NCI-H524 treated with DMSO at 0.1 percent for 48 hours (cell line): Measurements from ENCODE around the gene FRMPD4.
"Not testable (repeated sequence)": the region's sequence is repeated elsewhere in the genome, so short reads cannot be mapped to it uniquely, and the experiment has no call there.

Experiments used
- DNase-seq: peaks from one replicate; lab custom pipeline; 2025; lab: John Stamatoyannopoulos, UW

FRMPD4 gene

GRCh38 chrX:12538096-12538495 is 399.8 kb downstream of the FRMPD4 start:
- DNase-seq, result not testable (repeated sequence)

- DNase-seq, result not testable (repeated sequence)
Measured at GRCh38 chrX:12542251-12542650, 404.0 kb downstream of the FRMPD4 start.

GRCh38 chrX:12548341-12548740 is 410.1 kb downstream of the FRMPD4 start:
- DNase-seq, result no peak

GRCh38 chrX:12548746-12549145 is 410.5 kb downstream of the FRMPD4 start:
- no peak for DNase-seq

- no peak for DNase-seq
Measured at GRCh38 chrX:12554206-12554605, 415.9 kb downstream of the FRMPD4 start.

- no peak for DNase-seq
Measured at GRCh38 chrX:12563121-12563520, 424.8 kb downstream of the FRMPD4 start.

GRCh38 chrX:12564221-12564620 is 425.9 kb downstream of the FRMPD4 start:
- DNase-seq, result no peak

GRCh38 chrX:12567857-12568256 is 429.6 kb downstream of the FRMPD4 start:
- DNase-seq, result no peak

GRCh38 chrX:12570859-12571501 is 432.7 kb downstream of the FRMPD4 start:
- no peak for DNase-seq

- DNase-seq, result no peak
Measured at GRCh38 chrX:12579311-12579710, 441.0 kb downstream of the FRMPD4 start.

GRCh38 chrX:12580548-12580947 is 442.3 kb downstream of the FRMPD4 start:
- no peak for DNase-seq

GRCh38 chrX:12581546-12581945 is 443.3 kb downstream of the FRMPD4 start:
- no peak for DNase-seq

GRCh38 chrX:12582649-12583048 is 444.4 kb downstream of the FRMPD4 start:
- no peak for DNase-seq

GRCh38 chrX:12583543-12583942 is 445.3 kb downstream of the FRMPD4 start:
- no peak for DNase-seq

GRCh38 chrX:12595720-12596119 is 457.4 kb downstream of the FRMPD4 start:
- DNase-seq, result no peak

- DNase-seq, result no peak
Measured at GRCh38 chrX:12610079-12610478, 471.8 kb downstream of the FRMPD4 start.

GRCh38 chrX:12611471-12611870 is 473.2 kb downstream of the FRMPD4 start:
- DNase-seq, result no peak

- no peak for DNase-seq
Measured at GRCh38 chrX:12614266-12614665, 476.0 kb downstream of the FRMPD4 start.

GRCh38 chrX:12615061-12615460 is 476.8 kb downstream of the FRMPD4 start:
- DNase-seq, result no peak

GRCh38 chrX:12617241-12617640 is 479.0 kb downstream of the FRMPD4 start:
- DNase-seq, result no peak

GRCh38 chrX:12647230-12647629 is 509.0 kb downstream of the FRMPD4 start:
- DNase-seq, result no peak

GRCh38 chrX:12648995-12649394 is 510.7 kb downstream of the FRMPD4 start:
- DNase-seq, result no peak

- no peak for DNase-seq
Measured at GRCh38 chrX:12657433-12657832, 519.2 kb downstream of the FRMPD4 start.

GRCh38 chrX:12657881-12658280 is 519.6 kb downstream of the FRMPD4 start:
- no peak for DNase-seq
